HG03571 (cell line): ENCODE data around the gene RAB3C.

Experiments used
- ATAC-seq: cut with Tn5 transposase; IDR thresholded peaks from one replicate; pipeline ENCODE4 v1.9.1; 2021; ENCODE audit not compliant: unreplicated experiment

RAB3C gene

GRCh38 chr5:58765058-58765457 lies 182.2 kb downstream of the RAB3C start:
- ATAC-seq: no peak

DNA sequence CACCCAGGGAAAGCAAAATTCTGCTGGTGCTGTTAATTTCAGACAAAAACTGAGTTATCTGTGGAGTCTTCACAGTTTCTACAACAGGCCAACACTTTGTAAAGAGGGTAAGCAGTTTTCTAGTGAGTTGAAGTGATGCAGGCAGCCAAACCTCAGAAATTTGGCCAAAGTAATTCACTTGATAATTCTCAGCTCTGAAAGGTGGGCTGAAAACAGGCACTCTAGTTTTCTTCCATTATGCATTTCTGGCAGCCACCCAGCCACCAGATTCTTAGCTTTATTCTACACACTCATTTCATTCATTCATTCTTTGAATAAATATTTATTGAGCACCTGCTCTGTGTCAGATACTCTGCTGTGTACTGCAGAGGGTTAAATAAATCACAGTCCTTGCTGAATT lies 184.2 kb downstream of the RAB3C start:
- ATAC-seq: no peak

GRCh38 chr5:58770136-58770535 lies 187.3 kb downstream of the RAB3C start:
- no peak for ATAC-seq

GRCh38 chr5:58771796-58772195 lies 188.9 kb downstream of the RAB3C start:
- ATAC-seq: no peak

DNA sequence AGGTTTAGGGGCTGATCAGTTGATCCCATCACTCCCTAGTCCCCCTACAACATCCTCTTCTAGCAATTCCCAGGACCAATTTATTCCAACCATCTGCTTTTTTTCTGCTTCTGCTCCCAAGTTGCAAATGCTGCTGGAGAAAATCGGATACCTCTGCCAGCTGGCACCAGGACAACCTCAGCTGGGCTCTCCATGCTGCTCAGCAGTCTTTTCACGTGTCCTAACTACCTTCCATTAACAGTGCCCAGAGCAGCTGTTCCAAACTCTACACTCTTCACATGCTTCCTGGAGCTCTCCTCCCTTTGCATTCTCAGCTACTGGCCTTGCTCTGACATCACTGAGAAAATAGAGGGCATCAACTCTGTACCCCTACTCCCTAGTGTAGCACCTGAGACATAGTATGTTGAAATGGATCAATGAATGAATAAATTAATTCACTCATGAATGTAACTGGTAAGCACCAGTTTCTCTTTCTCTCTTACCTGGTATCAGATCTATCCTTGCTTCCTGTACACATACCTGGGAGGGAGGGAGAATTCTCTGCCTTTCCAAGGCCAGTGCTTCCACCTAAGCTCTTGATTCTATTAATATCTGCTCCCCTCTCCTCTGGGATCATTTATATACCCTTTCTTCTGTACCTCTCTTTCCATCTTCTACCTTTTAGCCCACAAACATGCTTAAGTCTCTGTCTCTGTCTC lies 191.0 kb downstream of the RAB3C start:
- ATAC-seq: no peak

DNA sequence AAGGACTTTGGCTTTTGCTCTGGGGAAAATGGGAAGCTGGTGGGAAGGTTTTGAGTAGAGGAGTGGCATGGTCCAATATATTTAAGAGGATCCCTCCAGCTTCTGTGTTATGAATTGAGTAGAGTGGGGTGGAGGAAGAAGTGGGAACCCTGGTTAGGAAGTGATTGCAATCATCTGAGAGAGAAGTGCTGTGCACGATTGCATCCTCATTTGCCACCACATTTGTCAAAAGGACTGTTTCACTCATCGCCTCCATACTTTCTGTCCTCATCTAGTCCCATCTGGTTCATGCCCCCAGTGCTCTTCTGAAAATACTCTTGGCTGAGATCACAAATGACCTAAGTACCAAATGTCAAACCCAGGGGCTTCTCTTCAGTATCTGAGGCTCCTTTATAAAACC lies 192.1 kb downstream of the RAB3C start:
- ATAC-seq: no peak

- peak; percentile 69 for ATAC-seq
Observed at GRCh38 chr5:58775701-58776262, 192.9 kb downstream of the RAB3C start.

DNA sequence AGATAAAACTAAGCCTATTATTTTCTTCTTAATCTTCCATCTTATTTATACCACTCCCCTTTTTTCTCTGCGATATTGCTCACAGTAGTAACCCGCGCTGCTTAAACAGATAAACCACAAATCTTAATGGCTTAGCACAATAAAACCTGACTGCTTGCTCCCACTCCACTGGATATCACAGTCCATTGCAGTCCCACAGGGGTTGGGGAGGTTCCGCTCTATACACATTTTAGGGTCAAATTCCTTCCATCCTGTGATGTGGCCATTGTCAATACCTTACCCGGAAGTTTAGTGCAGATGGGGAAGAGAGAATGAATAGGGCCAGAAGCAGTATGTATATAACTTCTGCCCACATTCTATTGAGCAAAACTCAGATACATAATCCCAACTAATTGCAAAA lies 193.7 kb downstream of the RAB3C start:
- no peak for ATAC-seq

DNA sequence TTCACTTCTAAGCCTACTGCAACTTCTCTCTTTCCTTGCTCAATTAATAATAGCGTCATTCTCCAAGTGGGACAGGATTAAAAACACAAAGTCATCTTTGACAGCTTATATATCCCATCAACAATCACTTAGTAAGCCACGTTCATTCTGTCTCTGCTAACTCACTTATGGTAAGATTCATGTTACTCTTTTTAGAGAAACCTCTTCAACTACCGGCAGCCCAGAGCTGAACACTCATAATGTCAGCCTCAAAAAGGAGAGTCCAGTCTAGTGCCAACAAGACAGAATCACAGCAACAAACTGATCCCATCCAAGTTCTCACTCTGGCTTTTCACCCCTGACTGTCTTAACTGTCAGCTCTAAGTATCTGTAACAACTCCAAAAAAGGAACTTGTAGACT lies 196.0 kb downstream of the RAB3C start:
- ATAC-seq: no peak

DNA sequence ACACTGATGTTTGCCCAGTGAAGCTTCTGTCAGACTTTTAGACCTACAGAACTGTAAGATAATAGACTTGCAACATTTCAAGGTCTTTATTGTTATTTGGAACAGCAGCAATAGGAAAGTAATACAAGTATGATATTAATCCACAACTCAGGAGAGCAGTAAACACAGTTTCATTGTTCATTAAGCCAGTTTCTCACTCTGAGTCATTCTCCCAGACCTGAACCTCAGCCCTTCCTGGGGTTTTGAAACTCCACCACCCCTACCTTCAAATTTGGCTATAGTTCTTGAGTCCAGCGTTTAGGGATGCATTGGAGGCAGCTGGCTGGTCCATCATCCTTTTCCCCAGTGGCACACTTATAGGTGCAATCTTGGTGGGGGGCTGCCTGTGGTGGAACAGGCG lies 203.2 kb downstream of the RAB3C start:
- peak; percentile 69 for ATAC-seq

DNA sequence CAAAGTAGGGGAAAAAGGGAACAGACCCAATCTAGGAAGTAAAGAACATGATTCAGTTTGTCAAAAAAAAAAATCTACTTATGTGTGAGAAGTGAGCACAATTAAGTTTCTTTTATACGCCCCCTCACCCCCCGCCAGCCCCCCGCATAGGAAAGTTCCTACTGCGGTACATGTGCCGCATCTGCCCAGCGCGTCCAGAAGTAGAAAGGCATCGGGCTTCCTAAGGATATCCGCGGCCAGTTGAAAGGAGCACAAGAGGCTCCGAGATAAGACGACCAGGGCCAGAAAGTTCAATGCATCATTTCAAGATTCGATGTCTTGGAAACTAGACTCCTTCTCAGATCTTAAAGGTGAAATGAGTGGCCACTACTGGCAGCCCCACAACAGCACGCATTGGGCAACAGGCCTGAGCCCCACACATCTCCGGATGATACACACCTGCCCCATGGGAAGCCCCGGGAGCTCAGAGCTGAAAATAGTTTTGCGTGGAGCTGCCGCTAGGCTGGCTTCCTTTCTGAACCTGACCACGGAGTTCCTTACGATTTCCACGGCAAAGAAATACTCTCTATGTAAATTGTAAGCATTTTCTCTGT lies 203.9 kb downstream of the RAB3C start:
- no peak for ATAC-seq

GRCh38 chr5:58787987-58788386 lies 205.1 kb downstream of the RAB3C start:
- ATAC-seq: no peak

DNA sequence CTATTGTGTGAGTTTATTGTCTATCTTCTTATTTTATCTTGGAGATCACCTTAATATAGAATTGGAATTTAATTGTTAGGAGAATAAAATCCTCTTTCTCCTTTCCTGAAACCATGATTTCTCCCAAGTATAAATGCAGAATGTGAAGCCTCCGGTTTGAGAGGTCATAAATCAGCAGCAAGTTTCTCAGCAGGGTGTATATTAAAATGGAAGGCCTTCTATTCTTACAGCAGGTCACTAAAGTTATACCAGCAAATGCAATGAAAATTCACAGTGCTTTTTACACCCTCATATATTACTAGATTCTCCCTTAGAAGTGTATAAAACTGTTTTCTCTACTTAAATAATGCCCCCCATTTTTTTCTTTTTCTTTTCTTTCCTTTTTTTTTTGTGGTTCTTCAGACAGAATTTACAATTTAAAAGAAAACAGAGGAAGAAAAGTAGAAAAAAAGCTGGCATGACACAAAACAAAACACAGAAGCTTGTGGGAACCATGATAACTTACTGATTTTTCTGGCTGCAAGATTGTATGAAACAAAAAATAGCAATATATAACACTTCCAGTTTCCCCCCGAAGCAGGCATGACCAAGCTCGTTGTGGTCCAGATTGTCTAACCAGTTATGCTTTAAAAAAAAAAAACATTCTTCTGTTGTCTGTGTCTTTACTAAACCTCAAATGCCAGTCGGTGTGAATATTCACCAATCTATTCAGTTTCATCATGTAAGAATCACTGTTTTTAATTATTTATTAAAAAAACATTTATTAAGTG lies 211.2 kb downstream of the RAB3C start:
- ATAC-seq: no peak

GRCh38 chr5:58794875-58795274 lies 212.0 kb downstream of the RAB3C start:
- no peak for ATAC-seq

DNA sequence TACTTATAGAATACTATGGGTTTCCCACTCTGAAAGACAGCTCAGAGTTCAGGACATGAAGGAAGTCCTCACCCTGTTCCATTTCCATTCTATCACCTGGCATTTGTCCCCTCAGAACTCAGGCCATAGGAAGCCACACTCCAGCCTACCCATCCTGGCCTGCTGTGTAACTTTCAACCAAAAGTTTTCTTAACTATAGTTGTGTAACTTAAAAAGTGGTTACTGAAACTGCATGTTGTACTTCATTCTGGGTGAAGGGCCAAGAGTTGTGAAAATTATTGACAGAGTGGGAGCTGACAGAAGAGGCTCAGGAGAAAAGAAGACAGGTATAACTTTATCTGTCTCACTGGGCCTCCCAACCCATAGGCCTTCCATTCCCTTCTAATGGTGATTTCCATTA lies 212.5 kb downstream of the RAB3C start:
- no peak for ATAC-seq

- ATAC-seq: no peak
Observed at GRCh38 chr5:58797021-58797420, 214.1 kb downstream of the RAB3C start.

DNA sequence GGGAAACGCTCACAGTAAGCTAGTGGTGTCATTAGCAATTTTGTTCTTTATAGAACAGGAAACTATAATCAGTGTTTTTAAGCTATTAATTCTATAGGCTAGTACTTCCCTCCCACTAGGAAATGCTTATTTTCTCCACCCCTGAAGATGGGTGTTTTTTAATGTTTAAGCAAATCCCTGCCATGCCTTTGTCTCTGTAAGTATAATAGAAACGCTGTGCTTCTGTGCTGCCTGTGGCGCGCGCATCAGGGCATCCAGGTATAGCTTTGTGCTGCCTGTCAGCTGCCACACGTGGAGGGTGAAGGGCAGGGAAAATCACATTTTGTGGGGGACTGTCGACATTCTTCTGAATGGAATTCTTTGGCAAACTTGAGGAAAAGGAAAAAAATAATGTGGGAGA lies 217.5 kb downstream of the RAB3C start:
- no peak for ATAC-seq

DNA sequence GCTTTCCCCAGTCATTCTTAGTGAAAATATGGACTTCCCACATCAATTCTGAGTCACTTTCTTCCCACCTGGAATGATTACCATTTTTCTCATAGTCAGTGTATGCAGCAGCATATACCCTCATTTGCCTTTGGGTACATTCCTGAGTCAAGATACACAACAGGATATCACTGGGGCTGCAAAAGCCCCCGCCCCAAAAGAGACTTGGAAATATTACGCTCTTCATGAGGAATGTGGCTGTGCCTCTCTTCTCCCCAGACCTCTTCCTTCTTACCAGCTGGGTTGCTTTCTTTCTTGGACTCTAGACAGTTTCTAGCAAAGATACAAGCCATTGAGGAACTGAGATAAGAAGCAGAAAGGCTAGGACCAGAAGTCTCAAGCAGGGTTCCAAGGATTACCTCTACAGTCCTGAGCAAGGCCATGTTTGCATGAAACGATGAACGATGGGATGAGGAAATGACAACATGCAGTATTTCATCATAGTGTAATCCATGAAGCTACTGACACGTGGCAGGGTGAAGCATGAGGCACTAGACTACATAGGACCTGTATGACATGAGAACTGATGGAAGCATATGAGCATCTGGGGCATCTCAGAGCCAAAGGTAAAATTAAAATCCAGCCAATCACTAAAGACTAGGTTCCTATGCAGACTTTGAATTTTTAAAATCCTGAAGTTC lies 218.1 kb downstream of the RAB3C start:
- ATAC-seq: no peak

GRCh38 chr5:58803056-58803455 lies 220.2 kb downstream of the RAB3C start:
- ATAC-seq: no peak

- ATAC-seq: no peak
Observed at GRCh38 chr5:58804291-58804690, 221.4 kb downstream of the RAB3C start.

GRCh38 chr5:58810086-58810485 lies 227.2 kb downstream of the RAB3C start:
- ATAC-seq: no peak
